ENCODE measurements around the gene FAM120A. TPM values are rescaled to one million over a fixed set of nuclear protein-coding genes. Genes with fewer than 3 reads are reported as not detected.

The FAM120A gene
- total and polyA plus RNA-seq, 2 donors: 40.3 to 56.4 TPM

- Histone ChIP-seq H3K4me3 (ENCODE audit: low read length in 2 of 2) (no peak overlapping the region), H3K9me3 (ENCODE audit: control insufficient read depth in 2 of 2, insufficient read depth in 1 of 2, low read length in 1 of 2) (peaks cover 0 to 2% of the 10 kb centered on the region in 2 donors), H3K27me3 (ENCODE audit: control insufficient read depth in 2 of 2, insufficient read depth in 1 of 2, low read length in 1 of 2) (no peaks in the 10 kb centered on the region), H3K4me1 (ENCODE audit: control insufficient read depth in 2 of 2, insufficient read depth in 2 of 2, low read length in 2 of 2) (peaks cover 12 to 13% of the 10 kb centered on the region in 2 donors), H3K36me3 (ENCODE audit: control insufficient read depth in 2 of 2, insufficient read depth in 2 of 2, low read length in 1 of 2) (no peaks in the 10 kb centered on the region), H3K27ac (ENCODE audit: low read depth in 1 of 2, low read length in 1 of 2) (no peak overlapping the region)
- WGBS: 90% methylated on average over 2 of the region's 2 CpGs
- DNase-seq (ENCODE audit: low read depth in 6 of 9, low spot score in 9 of 9): no peak
Measured at GRCh38 chr9:93456504-93456903, 5.0 kb downstream of the FAM120A start.

GRCh38 chr9:93457006-93457405, 5.5 kb downstream of the FAM120A start:
- Histone ChIP-seq H3K27ac (ENCODE audit: low read depth in 1 of 2, low read length in 1 of 2) (no peak overlapping the region), H3K4me1 (ENCODE audit: control insufficient read depth in 2 of 2, insufficient read depth in 2 of 2, low read length in 2 of 2) (peaks cover 12 to 13% of the 10 kb centered on the region in 2 donors), H3K9me3 (ENCODE audit: control insufficient read depth in 2 of 2, insufficient read depth in 1 of 2, low read length in 1 of 2) (peaks cover 0 to 2% of the 10 kb centered on the region in 2 donors), H3K4me3 (ENCODE audit: low read length in 2 of 2) (no peak overlapping the region), H3K36me3 (ENCODE audit: control insufficient read depth in 2 of 2, insufficient read depth in 2 of 2, low read length in 1 of 2) (no peaks in the 10 kb centered on the region), H3K27me3 (ENCODE audit: control insufficient read depth in 2 of 2, insufficient read depth in 1 of 2, low read length in 1 of 2) (no peaks in the 10 kb centered on the region)
- no peak for DNase-seq (ENCODE audit: low read depth in 6 of 9, low spot score in 9 of 9)
- 97% methylated on average over 1 of the region's 1 CpG for whole genome bisulfite sequencing

- H3K27me3 ChIP-seq (ENCODE audit: control insufficient read depth in 2 of 2, insufficient read depth in 1 of 2, low read length in 1 of 2): no peaks in the 10 kb centered on the region
- no peak for DNase-seq (ENCODE audit: low read depth in 6 of 9, low spot score in 9 of 9)
- 96% methylated on average over 4 of the region's 4 CpGs for WGBS
- H3K27ac ChIP-seq (ENCODE audit: low read depth in 1 of 2, low read length in 1 of 2): no peak overlapping the region
- H3K9me3 ChIP-seq (ENCODE audit: control insufficient read depth in 2 of 2, insufficient read depth in 1 of 2, low read length in 1 of 2): no peaks in the 10 kb centered on the region
- no peaks in the 10 kb centered on the region for H3K36me3 ChIP-seq (ENCODE audit: control insufficient read depth in 2 of 2, insufficient read depth in 2 of 2, low read length in 1 of 2)
- peaks cover 13 to 14% of the 10 kb centered on the region in 2 donors for H3K4me1 ChIP-seq (ENCODE audit: control insufficient read depth in 2 of 2, insufficient read depth in 2 of 2, low read length in 2 of 2)
- no peak overlapping the region for H3K4me3 ChIP-seq (ENCODE audit: low read length in 2 of 2)
Measured at GRCh38 chr9:93458712-93459111, 7.2 kb downstream of the FAM120A start.

DNA sequence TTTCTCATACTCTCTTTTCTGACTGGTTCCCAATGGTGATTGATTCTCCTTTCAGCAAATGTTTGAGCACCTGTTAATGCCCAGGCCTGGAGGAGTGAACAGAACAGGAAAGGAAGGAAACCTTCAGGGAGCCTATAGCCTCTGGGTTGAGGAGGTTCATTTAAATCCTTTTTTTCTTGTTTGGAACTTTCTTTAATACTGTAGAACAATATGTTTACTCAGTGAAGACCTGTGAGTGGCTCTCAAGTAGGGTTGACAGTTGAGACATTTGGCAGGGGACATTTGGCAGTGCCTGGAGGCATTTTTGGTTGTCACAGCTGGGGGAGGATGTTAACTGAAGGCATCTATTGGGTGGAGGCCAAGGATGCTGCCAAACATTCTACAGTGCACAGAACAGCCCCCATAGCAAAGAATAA, 8.0 kb downstream of the FAM120A start:
- Histone ChIP-seq H3K27me3 (ENCODE audit: control insufficient read depth in 2 of 2, insufficient read depth in 1 of 2, low read length in 1 of 2) (no peaks in the 10 kb centered on the region), H3K27ac (ENCODE audit: low read depth in 1 of 2, low read length in 1 of 2) (no peak overlapping the region), H3K9me3 (ENCODE audit: control insufficient read depth in 2 of 2, insufficient read depth in 1 of 2, low read length in 1 of 2) (no peaks in the 10 kb centered on the region), H3K4me1 (ENCODE audit: control insufficient read depth in 2 of 2, insufficient read depth in 2 of 2, low read length in 2 of 2) (peaks cover 11 to 13% of the 10 kb centered on the region in 2 donors), H3K36me3 (ENCODE audit: control insufficient read depth in 2 of 2, insufficient read depth in 2 of 2, low read length in 1 of 2) (no peaks in the 10 kb centered on the region), H3K4me3 (ENCODE audit: low read length in 2 of 2) (no peak overlapping the region)
- DNase-seq (ENCODE audit: low read depth in 6 of 9, low spot score in 9 of 9): no peak

- Histone ChIP-seq H3K4me1 (ENCODE audit: control insufficient read depth in 2 of 2, insufficient read depth in 2 of 2, low read length in 2 of 2) (peaks cover 13 to 23% of the 10 kb centered on the region in 2 donors), H3K27ac (ENCODE audit: low read depth in 1 of 2, low read length in 1 of 2) (no peak overlapping the region), H3K9me3 (ENCODE audit: control insufficient read depth in 2 of 2, insufficient read depth in 1 of 2, low read length in 1 of 2) (no peaks in the 10 kb centered on the region), H3K27me3 (ENCODE audit: control insufficient read depth in 2 of 2, insufficient read depth in 1 of 2, low read length in 1 of 2) (no peaks in the 10 kb centered on the region), H3K4me3 (ENCODE audit: low read length in 2 of 2) (no peak overlapping the region), H3K36me3 (ENCODE audit: control insufficient read depth in 2 of 2, insufficient read depth in 2 of 2, low read length in 1 of 2) (peaks cover 0 to 2% of the 10 kb centered on the region in 2 donors)
- peak in 2 of 9 donors; percentile 16 to 31 for DNase-seq (ENCODE audit: low read depth in 6 of 9, low spot score in 9 of 9)
- WGBS: 97% methylated on average over 3 of the region's 3 CpGs
Measured at GRCh38 chr9:93460689-93461413, 9.4 kb downstream of the FAM120A start.

- Histone ChIP-seq H3K27me3 (ENCODE audit: control insufficient read depth in 2 of 2, insufficient read depth in 1 of 2, low read length in 1 of 2) (no peaks in the 10 kb centered on the region), H3K27ac (ENCODE audit: low read depth in 1 of 2, low read length in 1 of 2) (no peak overlapping the region), H3K36me3 (ENCODE audit: control insufficient read depth in 2 of 2, insufficient read depth in 2 of 2, low read length in 1 of 2) (peaks cover 0 to 4% of the 10 kb centered on the region in 2 donors), H3K4me3 (ENCODE audit: low read length in 2 of 2) (no peak overlapping the region), H3K4me1 (ENCODE audit: control insufficient read depth in 2 of 2, insufficient read depth in 2 of 2, low read length in 2 of 2) (peaks cover 13 to 26% of the 10 kb centered on the region in 2 donors), H3K9me3 (ENCODE audit: control insufficient read depth in 2 of 2, insufficient read depth in 1 of 2, low read length in 1 of 2) (no peaks in the 10 kb centered on the region)
- WGBS: 100% methylated on average over 1 of the region's 1 CpG
- DNase-seq (ENCODE audit: low read depth in 6 of 9, low spot score in 9 of 9): no peak
Measured at GRCh38 chr9:93461414-93461743, 9.9 kb downstream of the FAM120A start.

GRCh38 chr9:93461821-93462220, 10.3 kb downstream of the FAM120A start:
- H3K9me3 ChIP-seq (ENCODE audit: control insufficient read depth in 2 of 2, insufficient read depth in 1 of 2, low read length in 1 of 2): no peaks in the 10 kb centered on the region
- no peaks in the 10 kb centered on the region for H3K27me3 ChIP-seq (ENCODE audit: control insufficient read depth in 2 of 2, insufficient read depth in 1 of 2, low read length in 1 of 2)
- H3K36me3 ChIP-seq (ENCODE audit: control insufficient read depth in 2 of 2, insufficient read depth in 2 of 2, low read length in 1 of 2): peaks cover 0 to 4% of the 10 kb centered on the region in 2 donors
- H3K27ac ChIP-seq (ENCODE audit: low read depth in 1 of 2, low read length in 1 of 2): no peak overlapping the region
- WGBS: 91% methylated on average over 2 of the region's 2 CpGs
- no peak overlapping the region for H3K4me3 ChIP-seq (ENCODE audit: low read length in 2 of 2)
- DNase-seq (ENCODE audit: low read depth in 6 of 9, low spot score in 9 of 9): no peak
- H3K4me1 ChIP-seq (ENCODE audit: control insufficient read depth in 2 of 2, insufficient read depth in 2 of 2, low read length in 2 of 2): peaks cover 13 to 31% of the 10 kb centered on the region in 2 donors

DNA sequence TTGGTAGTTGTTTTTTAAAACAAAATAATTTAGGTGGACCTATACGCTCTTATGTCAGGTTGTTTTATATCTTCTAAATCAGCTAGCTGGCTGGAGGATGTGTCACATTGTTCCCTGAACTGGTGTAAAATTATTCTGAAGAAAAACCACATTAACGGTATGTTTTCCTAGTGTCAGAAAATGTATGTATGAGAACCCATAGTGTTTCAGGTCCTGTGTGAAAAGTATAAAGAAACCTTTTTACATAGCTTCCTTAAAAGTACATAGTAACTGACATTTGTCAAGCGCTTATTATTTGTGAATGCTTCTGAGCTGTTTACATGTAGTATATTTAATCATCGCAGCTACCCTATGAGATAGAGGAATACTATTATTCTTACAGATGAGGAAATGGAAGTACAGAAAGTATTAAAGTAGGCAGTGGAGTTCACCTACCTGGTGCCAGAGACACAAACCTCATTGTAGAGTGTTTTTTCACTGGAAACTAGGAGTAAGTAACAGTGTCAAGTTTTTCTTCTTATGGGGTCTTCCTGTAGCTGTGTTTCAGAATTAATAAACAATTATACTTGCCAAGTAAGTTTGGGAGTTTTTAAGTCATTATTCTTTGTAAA, 12.3 kb downstream of the FAM120A start:
- H3K27ac ChIP-seq (ENCODE audit: low read depth in 1 of 2, low read length in 1 of 2): peak overlapping the region in 1 of 2 donors; percentile 69
- H3K4me1 ChIP-seq (ENCODE audit: control insufficient read depth in 2 of 2, insufficient read depth in 2 of 2, low read length in 2 of 2): peaks cover 15 to 43% of the 10 kb centered on the region in 2 donors
- H3K4me3 ChIP-seq (ENCODE audit: low read length in 2 of 2): no peak overlapping the region
- H3K27me3 ChIP-seq (ENCODE audit: control insufficient read depth in 2 of 2, insufficient read depth in 1 of 2, low read length in 1 of 2): no peaks in the 10 kb centered on the region
- peak in 1 of 9 donors; percentile 46 for DNase-seq (ENCODE audit: low read depth in 6 of 9, low spot score in 9 of 9)
- no peaks in the 10 kb centered on the region for H3K9me3 ChIP-seq (ENCODE audit: control insufficient read depth in 2 of 2, insufficient read depth in 1 of 2, low read length in 1 of 2)
- 41% methylated on average over 4 of the region's 4 CpGs for WGBS
- H3K36me3 ChIP-seq (ENCODE audit: control insufficient read depth in 2 of 2, insufficient read depth in 2 of 2, low read length in 1 of 2): peaks cover 0 to 4% of the 10 kb centered on the region in 2 donors

DNA sequence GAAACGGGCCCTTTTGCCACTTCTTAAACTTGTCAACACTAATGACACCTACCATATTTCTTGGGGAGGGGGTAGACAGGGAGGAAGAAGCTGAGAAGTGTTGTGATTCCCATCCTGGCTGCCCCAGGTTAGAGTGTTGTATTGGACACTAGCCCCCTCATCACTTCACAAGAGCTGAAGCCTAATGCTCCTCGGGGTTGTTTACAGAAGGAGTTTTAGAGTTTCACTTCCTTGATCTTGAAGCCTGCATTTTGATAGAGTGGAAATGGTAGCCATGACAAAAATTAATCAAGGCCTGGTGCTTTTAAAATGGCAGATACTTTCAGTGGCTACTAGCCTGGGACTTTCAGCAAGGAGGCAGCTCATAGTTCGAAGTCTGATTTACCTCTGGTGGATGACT, 12.9 kb downstream of the FAM120A start:
- Histone ChIP-seq H3K27ac (ENCODE audit: low read depth in 1 of 2, low read length in 1 of 2) (peak overlapping the region; percentile 48 to 69), H3K4me1 (ENCODE audit: control insufficient read depth in 2 of 2, insufficient read depth in 2 of 2, low read length in 2 of 2) (peaks cover 15 to 46% of the 10 kb centered on the region in 2 donors), H3K36me3 (ENCODE audit: control insufficient read depth in 2 of 2, insufficient read depth in 2 of 2, low read length in 1 of 2) (peaks cover 0 to 4% of the 10 kb centered on the region in 2 donors), H3K27me3 (ENCODE audit: control insufficient read depth in 2 of 2, insufficient read depth in 1 of 2, low read length in 1 of 2) (no peaks in the 10 kb centered on the region), H3K9me3 (ENCODE audit: control insufficient read depth in 2 of 2, insufficient read depth in 1 of 2, low read length in 1 of 2) (no peaks in the 10 kb centered on the region), H3K4me3 (ENCODE audit: low read length in 2 of 2) (no peak overlapping the region)
- 77% methylated on average over 3 of the region's 3 CpGs for WGBS
- DNase-seq (ENCODE audit: low read depth in 6 of 9, low spot score in 9 of 9): peak in 1 of 9 donors; percentile 29

All from thymus (tissue), 11 donors.